Transverse colon (tissue), 4 donors: Measurements from ENCODE around the gene TPD52L1.

Experiments
- CTCF ChIP-seq, 5 experiments: fragments of 200-600 bp in 3 of 5; fragments of 450-650 bp in 2 of 5; sonication (generic) in 3 of 5; IDR thresholded peaks; 1 replicate in 2 of 5; 2 replicates in 3 of 5; pipeline ENCODE4 v1.5.1; 2016 to 2017; ENCODE audit warnings: antibody characterized with exemption in 5 of 5, inconsistent platforms in 3 of 5, mild to moderate bottlenecking in 2 of 5, moderate library complexity in 1 of 5
- EP300 ChIP-seq: sonication (generic); formaldehyde crosslinking; IDR thresholded peaks from one replicate; pipeline ENCODE4 v1.6.1; 2017; ENCODE audit warnings: antibody characterized with exemption, low read depth
- POLR2A ChIP-seq: fragments of 450-650 bp; IDR thresholded peaks from one replicate; pipeline ENCODE4 v1.6.1; 2016; ENCODE audit warnings: antibody characterized with exemption, mild to moderate bottlenecking, moderate library complexity
- POLR2AphosphoS5 ChIP-seq, 3 donors: sonication (generic); formaldehyde crosslinking; IDR thresholded peaks; one replicate each; pipeline ENCODE4 v1.6.1; 2016; ENCODE audit warnings: antibody characterized with exemption in 3 of 3

- TF ChIP-seq CTCF (IDR thresholded peaks at IDR 0.05) (no peak), POLR2A (no peak), EP300 (no peak), POLR2AphosphoS5 (IDR thresholded peaks at IDR 0.05) (no peak)
Measured at GRCh38 chr6:125267806-125268523, 114.4 kb downstream of the TPD52L1 start.
